CD14-positive monocyte (primary cell): ENCODE data around the gene HPGDS. TPM values are rescaled to one million over a fixed set of nuclear protein-coding genes. Genes with fewer than 3 reads are reported as not detected.

Source experiments
- DNase-seq, 3 donors: peaks; one replicate each; pipeline ENCODE4 v3.0.0-alpha.2; 2011 to 2022
- H2AFZ ChIP-seq: 2 replicates; pipeline ENCODE4 v1.6.0; 2012; ENCODE audit warnings: mild to moderate bottlenecking, low read depth, low read length, inconsistent platforms; ENCODE audit not compliant: insufficient read depth, poor library complexity, severe bottlenecking
- H3K27ac ChIP-seq, 2 donors: 1 replicate in 1 of 2; 2 replicates in 1 of 2; pipeline ENCODE4 v1.5.1; 2012 to 2013; ENCODE audit warnings: low read length in 2 of 2, control low read depth in 1 of 2, inconsistent platforms in 1 of 2, low read depth in 1 of 2, mild to moderate bottlenecking in 1 of 2
- H3K27me3 ChIP-seq, 2 donors: one replicate each; pipeline versions ENCODE4 v1.6.0 to v1.6.1; 2011 to 2013; ENCODE audit warnings: low read length in 2 of 2; ENCODE audit not compliant: control insufficient read depth in 2 of 2, insufficient read depth in 2 of 2
- H3K36me3 ChIP-seq, 2 donors: replicated peaks in 1 of 2; 1 replicate in 1 of 2; 2 replicates in 1 of 2; pipeline versions ENCODE4 v1.5.1 to v1.6.1; 2012 to 2013; ENCODE audit warnings: low read length in 2 of 2, control low read depth in 1 of 2, inconsistent platforms in 1 of 2, mild to moderate bottlenecking in 1 of 2; ENCODE audit not compliant: insufficient read depth in 2 of 2, control insufficient read depth in 1 of 2
- H3K4me1 ChIP-seq, 2 donors: 1 replicate in 1 of 2; 2 replicates in 1 of 2; pipeline versions ENCODE4 v1.5.1 to v1.6.1; 2012 to 2013; ENCODE audit warnings: low read length in 2 of 2, control low read depth in 1 of 2, inconsistent platforms in 1 of 2, mild to moderate bottlenecking in 1 of 2, moderate library complexity in 1 of 2; ENCODE audit not compliant: insufficient read depth in 2 of 2, control insufficient read depth in 1 of 2
- H3K4me2 ChIP-seq: replicated peaks from 2 replicates; pipeline ENCODE3; 2012; ENCODE audit warnings: low read length, moderate library complexity, mild to moderate bottlenecking; ENCODE audit not compliant: poor library complexity, severe bottlenecking; ENCODE audit errors: extremely low read depth
- H3K4me3 ChIP-seq, 3 experiments: fragments of 200-600 bp in 1 of 3; sonication (generic) in 1 of 3; replicated peaks in 1 of 3; 1 replicate in 2 of 3; 2 replicates in 1 of 3; pipeline ENCODE4 v1.5.1; 2011 to 2013; ENCODE audit warnings: low read length in 3 of 3, mild to moderate bottlenecking in 3 of 3, control low read depth in 2 of 3, low read depth in 2 of 3, inconsistent platforms in 1 of 3, moderate library complexity in 1 of 3
- H3K79me2 ChIP-seq: 2 replicates; pipeline ENCODE4 v1.6.0; 2012; ENCODE audit warnings: mild to moderate bottlenecking, control low read depth, inconsistent platforms, low read length, moderate library complexity; ENCODE audit not compliant: insufficient read depth
- H3K9ac ChIP-seq: 2 replicates; pipeline ENCODE4 v1.6.0; 2017; ENCODE audit warnings: low read length, mild to moderate bottlenecking; ENCODE audit not compliant: insufficient read depth, poor library complexity, severe bottlenecking
- H3K9me3 ChIP-seq, 2 donors: replicated peaks in 1 of 2; 1 replicate in 1 of 2; 2 replicates in 1 of 2; pipeline versions ENCODE4 v1.5.1 to v1.6.1; 2012 to 2013; ENCODE audit warnings: low read length in 2 of 2, control low read depth in 1 of 2; ENCODE audit not compliant: control insufficient read depth in 1 of 2, insufficient read depth in 1 of 2
- H4K20me1 ChIP-seq: 2 replicates; pipeline ENCODE4 v1.6.0; 2012; ENCODE audit warnings: mild to moderate bottlenecking, low read length, control low read depth, moderate library complexity; ENCODE audit not compliant: insufficient read depth
- H3K27ac Mint-ChIP-seq, 7 donors: one replicate each; pipeline ENCODE4 v1.8.0; 2020; ENCODE audit warnings: mild to moderate bottlenecking in 7 of 7, mixed read lengths in 7 of 7, moderate library complexity in 6 of 7, inconsistent platforms in 2 of 7
- H3K27me3 Mint-ChIP-seq, 3 donors: one replicate each; pipeline ENCODE4 v1.8.0; 2021 to 2022; ENCODE audit warnings: low read depth in 3 of 3, mild to moderate bottlenecking in 3 of 3, mixed read lengths in 3 of 3, moderate library complexity in 3 of 3, inconsistent platforms in 1 of 3
- H3K36me3 Mint-ChIP-seq, 2 donors: one replicate each; pipeline ENCODE4 v1.8.0; 2020; ENCODE audit warnings: mixed read lengths in 2 of 2, inconsistent platforms in 1 of 2, mild to moderate bottlenecking in 1 of 2
- H3K4me1 Mint-ChIP-seq: one replicate; pipeline ENCODE4 v1.8.0; 2020; ENCODE audit warnings: mild to moderate bottlenecking, mixed read lengths
- H3K4me3 Mint-ChIP-seq, 2 donors: one replicate each; pipeline ENCODE4 v1.8.0; 2020; ENCODE audit warnings: mild to moderate bottlenecking in 2 of 2, mixed read lengths in 2 of 2, moderate library complexity in 1 of 2
- H3K9me3 Mint-ChIP-seq, 7 donors: one replicate each; pipeline ENCODE4 v1.8.0; 2020 to 2022; ENCODE audit warnings: mixed read lengths in 7 of 7, mild to moderate bottlenecking in 6 of 7, moderate library complexity in 6 of 7, inconsistent platforms in 2 of 7
- WGBS: methylation state at CpG from one replicate; pipeline ENCODE4 v1.1.5; 2013; ENCODE audit warnings: missing lambda C conversion rate; ENCODE audit not compliant: insufficient coverage; 5-methylcytosine and 5-hydroxymethylcytosine counted together
- intact Hi-C, 2 donors: fragments of 100-400 bp; cut with micrococcal nuclease; formaldehyde crosslinking; loops; one replicate each; pipeline versions ENCODE4 v1.15.0 to v1.15.1; 2023
- polyA plus RNA-seq, 3 donors: library from polyadenylated mRNA; depleted of rRNA in 1 of 3; unstranded in 2 of 3; stranded (reverse) in 1 of 3; fragments of 300-500 nt in 2 of 3; fragments of >200 nt in 1 of 3; fragmentation: Illumina TruSeq in 2 of 3; gene quantifications; 1 replicate in 2 of 3; 2 replicates in 1 of 3; pipeline ENCODE4 v1.2.3, GENCODE V29; 2012 to 2021
- TF ChIP-seq, protein P1 (sequence below): fragments of 200-600 bp; IDR thresholded peaks from one replicate; pipeline ENCODE4 v1.8.0; 2022; ENCODE audit warnings: antibody characterized with exemption, mild to moderate bottlenecking

The HPGDS gene
- polyA plus RNA-seq, 3 donors: 0.05 to 0.30 TPM; not detected in 1

DNA sequence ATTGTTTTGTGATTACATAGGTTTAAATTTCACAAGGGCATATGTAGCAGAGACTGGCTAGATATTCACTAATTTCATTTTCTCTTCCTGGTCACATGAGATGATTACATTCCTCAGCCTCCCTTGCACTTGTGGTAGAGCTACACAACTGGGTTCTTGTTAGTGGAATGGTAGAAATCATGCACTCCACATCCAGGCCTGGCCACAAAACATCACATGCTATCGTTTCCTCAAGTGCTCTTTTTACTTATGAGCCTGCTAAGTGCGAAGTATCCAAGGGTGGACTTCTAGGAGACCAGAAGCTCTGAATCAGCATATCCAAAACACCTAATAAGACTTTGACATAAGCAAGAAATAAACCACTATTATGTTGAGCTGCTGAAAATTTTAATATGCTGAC, 26.4 kb upstream of the HPGDS start:
- Mint-ChIP-seq H3K27ac (peak overlapping the region in 1 of 7 donors; percentile 51), H3K36me3 (no peaks in the 10 kb centered on the region), H3K4me1 (no peaks in the 10 kb centered on the region), H3K27me3 (peaks cover 0 to 2% (median 0%) of the 10 kb centered on the region in 3 donors), H3K4me3 (no peak overlapping the region), H3K9me3 (peaks cover 0 to 6% (median 2%) of the 10 kb centered on the region in 7 donors)
- intact Hi-C loops: no loop called here
- no peaks in the 10 kb centered on the region for H3K9me3 ChIP-seq
- H3K27ac ChIP-seq: no peak overlapping the region
- H2AFZ ChIP-seq: no peak overlapping the region
- no peaks in the 10 kb centered on the region for H3K27me3 ChIP-seq
- H3K9ac ChIP-seq: no peak overlapping the region
- no peak overlapping the region for H3K4me2 ChIP-seq
- H3K79me2 ChIP-seq: no peaks in the 10 kb centered on the region
- no peak overlapping the region for H3K4me3 ChIP-seq
- no CpG with 5 or more reads among the region's 2 CpGs for WGBS
- no peaks in the 10 kb centered on the region for H3K4me1 ChIP-seq
- TF ChIP-seq, protein P1, sequence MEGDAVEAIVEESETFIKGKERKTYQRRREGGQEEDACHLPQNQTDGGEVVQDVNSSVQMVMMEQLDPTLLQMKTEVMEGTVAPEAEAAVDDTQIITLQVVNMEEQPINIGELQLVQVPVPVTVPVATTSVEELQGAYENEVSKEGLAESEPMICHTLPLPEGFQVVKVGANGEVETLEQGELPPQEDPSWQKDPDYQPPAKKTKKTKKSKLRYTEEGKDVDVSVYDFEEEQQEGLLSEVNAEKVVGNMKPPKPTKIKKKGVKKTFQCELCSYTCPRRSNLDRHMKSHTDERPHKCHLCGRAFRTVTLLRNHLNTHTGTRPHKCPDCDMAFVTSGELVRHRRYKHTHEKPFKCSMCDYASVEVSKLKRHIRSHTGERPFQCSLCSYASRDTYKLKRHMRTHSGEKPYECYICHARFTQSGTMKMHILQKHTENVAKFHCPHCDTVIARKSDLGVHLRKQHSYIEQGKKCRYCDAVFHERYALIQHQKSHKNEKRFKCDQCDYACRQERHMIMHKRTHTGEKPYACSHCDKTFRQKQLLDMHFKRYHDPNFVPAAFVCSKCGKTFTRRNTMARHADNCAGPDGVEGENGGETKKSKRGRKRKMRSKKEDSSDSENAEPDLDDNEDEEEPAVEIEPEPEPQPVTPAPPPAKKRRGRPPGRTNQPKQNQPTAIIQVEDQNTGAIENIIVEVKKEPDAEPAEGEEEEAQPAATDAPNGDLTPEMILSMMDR: no peak
- DNase-seq: no peak
- no peaks in the 10 kb centered on the region for H3K36me3 ChIP-seq
- H4K20me1 ChIP-seq: no peaks in the 10 kb centered on the region

DNA sequence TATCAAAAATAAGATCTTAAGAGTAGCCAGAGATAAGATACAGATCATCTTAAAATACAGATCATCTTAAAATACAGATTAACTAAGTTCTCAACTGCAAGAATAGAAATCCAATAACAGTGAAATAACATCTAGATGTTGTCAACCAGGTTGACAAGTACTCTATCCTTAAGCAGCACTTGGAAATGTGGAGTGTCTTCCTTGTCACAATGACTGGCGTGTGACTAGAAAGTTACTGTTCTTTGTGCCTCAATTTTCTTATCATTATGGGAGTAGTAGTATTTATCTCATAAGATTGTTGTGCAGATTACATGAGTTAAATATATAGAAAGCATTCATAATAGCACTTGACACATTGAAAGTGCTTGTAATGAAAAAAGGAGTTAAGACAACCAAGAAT, 25.8 kb upstream of the HPGDS start:
- WGBS: no CpG with 5 or more reads among the region's 1 CpG
- intact Hi-C loops: no loop called here
- no peak overlapping the region for H3K4me2 ChIP-seq

More for the DNA sequence above, 25.8 kb upstream of the HPGDS start:
- TF ChIP-seq, protein P1: no peak
- Histone ChIP-seq H3K4me1 (no peaks in the 10 kb centered on the region), H3K36me3 (no peaks in the 10 kb centered on the region), H3K4me3 (no peak overlapping the region), H3K79me2 (no peaks in the 10 kb centered on the region), H3K9me3 (no peaks in the 10 kb centered on the region), H3K27ac (no peak overlapping the region), H3K27me3 (no peaks in the 10 kb centered on the region), H4K20me1 (no peaks in the 10 kb centered on the region), H2AFZ (no peak overlapping the region), H3K9ac (no peak overlapping the region)
- Mint-ChIP-seq H3K36me3 (no peaks in the 10 kb centered on the region), H3K27ac (no peak overlapping the region), H3K9me3 (peaks cover 0 to 6% (median 2%) of the 10 kb centered on the region in 7 donors), H3K27me3 (peaks cover 0 to under 1% (median 0%) of the 10 kb centered on the region in 3 donors), H3K4me1 (no peaks in the 10 kb centered on the region), H3K4me3 (no peak overlapping the region)
- no peak for DNase-seq
